Neural progenitor cell (in vitro differentiated cells): ENCODE results near the gene PRR16. TPM values are rescaled to one million over a fixed set of nuclear protein-coding genes. Genes with fewer than 3 reads are reported as not detected.
A peak's percentile ranks its signal among the peaks of the same experiment; 100 is the strongest.

Experiments
- DNase-seq: peaks from one replicate; pipeline ENCODE4 v3.0.0-alpha.2; 2016; ENCODE audit warnings: low spot score
- H2AFZ ChIP-seq: fragments of 200-600 bp; sonication (generic); replicated peaks from 2 replicates; pipeline ENCODE4 v1.6.1; 2016; ENCODE audit warnings: antibody characterized with exemption
- H3F3A ChIP-seq: fragments of 200-600 bp; sonication (generic); 2 replicates; pipeline ENCODE4 v1.6.1; 2016; ENCODE audit warnings: antibody characterized with exemption, low read depth
- H3K27ac ChIP-seq: fragments of 200-600 bp; sonication (generic); 2 replicates; pipeline ENCODE4 v1.5.1; 2016; ENCODE audit warnings: mild to moderate bottlenecking
- H3K27me3 ChIP-seq: fragments of 200-600 bp; sonication (generic); 2 replicates; pipeline ENCODE4 v1.6.1; 2016; ENCODE audit warnings: mild to moderate bottlenecking, moderate library complexity
- H3K36me3 ChIP-seq: fragments of 200-600 bp; sonication (generic); 2 replicates; pipeline ENCODE4 v1.5.1; 2016
- H3K4me1 ChIP-seq: fragments of 200-600 bp; sonication (generic); 2 replicates; pipeline ENCODE4 v1.6.1; 2016; ENCODE audit warnings: mixed run types
- H3K4me2 ChIP-seq: fragments of 200-600 bp; sonication (generic); 2 replicates; pipeline ENCODE4 v1.6.1; 2016
- H3K4me3 ChIP-seq: fragments of 200-600 bp; sonication (generic); 2 replicates; pipeline ENCODE4 v1.5.1; 2016
- H3K79me2 ChIP-seq: fragments of 200-600 bp; sonication (generic); 2 replicates; pipeline ENCODE4 v1.6.1; 2016; ENCODE audit warnings: low read depth
- H3K9ac ChIP-seq: fragments of 200-600 bp; sonication (generic); 2 replicates; pipeline ENCODE4 v1.6.1; 2016
- H3K9me3 ChIP-seq: fragments of 200-600 bp; sonication (generic); 2 replicates; pipeline ENCODE4 v1.5.1; 2016; ENCODE audit warnings: low read depth
- H4K20me1 ChIP-seq: fragments of 200-600 bp; sonication (generic); 2 replicates; pipeline ENCODE4 v1.6.1; 2016; ENCODE audit warnings: low read depth
- H3K27ac Mint-ChIP-seq: 3 replicates; pipeline ENCODE4 v1.8.0; 2021; ENCODE audit warnings: mixed read lengths
- H3K27me3 Mint-ChIP-seq: 2 replicates; pipeline ENCODE4 v1.8.0; 2022; ENCODE audit warnings: low read depth, mild to moderate bottlenecking, inconsistent platforms, moderate library complexity, mixed read lengths; ENCODE audit not compliant: insufficient read depth
- H3K36me3 Mint-ChIP-seq: 3 replicates; pipeline ENCODE4 v1.8.0; 2021; ENCODE audit warnings: mixed read lengths
- H3K4me1 Mint-ChIP-seq: 3 replicates; pipeline ENCODE4 v1.8.0; 2021; ENCODE audit warnings: mixed read lengths
- H3K4me3 Mint-ChIP-seq: 3 replicates; pipeline ENCODE4 v1.8.0; 2021; ENCODE audit warnings: mild to moderate bottlenecking, moderate library complexity, mixed read lengths
- H3K9me3 Mint-ChIP-seq: 3 replicates; pipeline ENCODE4 v1.8.0; 2020; ENCODE audit warnings: mixed read lengths
- CTCF ChIP-seq: fragments of 200-600 bp; sonication (generic); IDR thresholded peaks from 2 replicates; pipeline ENCODE4 v1.5.1; 2017; ENCODE audit warnings: antibody characterized with exemption, mild to moderate bottlenecking
- EZH2 ChIP-seq: fragments of 200-600 bp; sonication (generic); IDR thresholded peaks from 2 replicates; pipeline ENCODE4 v1.6.1; 2017; ENCODE audit warnings: antibody characterized with exemption, mild to moderate bottlenecking, moderate library complexity
- EZH2phosphoT487 ChIP-seq: fragments of 200-600 bp; sonication (generic); IDR thresholded peaks from 2 replicates; pipeline ENCODE4 v1.6.1; 2017; ENCODE audit warnings: antibody characterized with exemption
- total RNA-seq: library from RNA; depleted of rRNA; stranded (reverse); fragments of >200 nt; gene quantifications from 2 replicates; pipeline ENCODE4 v1.2.3, GENCODE V29; 2015; ENCODE audit warnings: low replicate concordance

Gene PRR16
- total RNA-seq, 1 donor from 2014 or later = not detected

GRCh38 chr5:120615967-120616645 is 152.0 kb downstream of the PRR16 start:
- Histone ChIP-seq H3K9me3 (no peaks in the 10 kb centered on the region), H3K9ac (no peak overlapping the region), H2AFZ (peak overlapping the region; percentile 1), H3K27me3 (peaks cover 17% of the 10 kb centered on the region), H3K4me2 (no peak overlapping the region), H3K27ac (no peak overlapping the region), H3K4me1 (peaks cover 8% of the 10 kb centered on the region), H3F3A (no peaks in the 10 kb centered on the region), H3K4me3 (no peak overlapping the region), H3K79me2 (no peaks in the 10 kb centered on the region), H4K20me1 (no peaks in the 10 kb centered on the region), H3K36me3 (no peaks in the 10 kb centered on the region)
- Mint-ChIP-seq H3K27ac (peak overlapping the region; percentile 50), H3K9me3 (no peaks in the 10 kb centered on the region), H3K4me3 (no peak overlapping the region), H3K27me3 (no peaks in the 10 kb centered on the region), H3K36me3 (no peaks in the 10 kb centered on the region), H3K4me1 (peaks cover 20% of the 10 kb centered on the region)
- TF ChIP-seq EZH2 (no peak), CTCF (no peak), EZH2phosphoT487 (no peak)
- DNase-seq = peak; percentile 43

GRCh38 chr5:120621339-120621738 is 157.2 kb downstream of the PRR16 start:
- no peak overlapping the region for H3K27ac Mint-ChIP-seq
- Histone ChIP-seq H4K20me1 (no peaks in the 10 kb centered on the region), H3K4me3 (no peak overlapping the region), H3K4me1 (peaks cover 3% of the 10 kb centered on the region), H2AFZ (no peak overlapping the region), H3K27ac (no peak overlapping the region), H3K27me3 (peaks cover 31% of the 10 kb centered on the region), H3K79me2 (no peaks in the 10 kb centered on the region), H3F3A (no peaks in the 10 kb centered on the region), H3K9me3 (no peaks in the 10 kb centered on the region), H3K4me2 (no peak overlapping the region), H3K9ac (no peak overlapping the region), H3K36me3 (no peaks in the 10 kb centered on the region)
- H3K4me1 Mint-ChIP-seq = peaks cover 9% of the 10 kb centered on the region
- no peaks in the 10 kb centered on the region for H3K9me3 Mint-ChIP-seq
- no peak overlapping the region for H3K4me3 Mint-ChIP-seq
- TF ChIP-seq EZH2 = no peak
- TF ChIP-seq EZH2phosphoT487 = peak; percentile 37
- TF ChIP-seq CTCF = no peak
- H3K36me3 Mint-ChIP-seq = no peaks in the 10 kb centered on the region
- H3K27me3 Mint-ChIP-seq = peaks cover 4% of the 10 kb centered on the region
- DNase-seq = peak; percentile 3

- H3K79me2 ChIP-seq = no peaks in the 10 kb centered on the region
- H3K9ac ChIP-seq = no peak overlapping the region
- H3K27ac ChIP-seq = no peak overlapping the region
Observed at GRCh38 chr5:120624021-120624563, 160.0 kb downstream of the PRR16 start.

More at GRCh38 chr5:120624021-120624563, 160.0 kb downstream of the PRR16 start:
- no peaks in the 10 kb centered on the region for H3F3A ChIP-seq
- no peak overlapping the region for H3K4me3 ChIP-seq
- DNase-seq = no peak
- peaks cover 4% of the 10 kb centered on the region for H3K27me3 Mint-ChIP-seq
- peaks cover 9% of the 10 kb centered on the region for H3K4me1 ChIP-seq
- H2AFZ ChIP-seq = no peak overlapping the region
- H3K9me3 ChIP-seq = no peaks in the 10 kb centered on the region
- TF ChIP-seq CTCF (no peak), EZH2 (no peak), EZH2phosphoT487 (no peak)
- H3K4me2 ChIP-seq = no peak overlapping the region
- H3K4me3 Mint-ChIP-seq = no peak overlapping the region
- no peaks in the 10 kb centered on the region for H3K36me3 Mint-ChIP-seq
- H3K9me3 Mint-ChIP-seq = no peaks in the 10 kb centered on the region
- peaks cover 27% of the 10 kb centered on the region for H3K27me3 ChIP-seq
- H3K36me3 ChIP-seq = no peaks in the 10 kb centered on the region
- H3K27ac Mint-ChIP-seq = no peak overlapping the region
- H3K4me1 Mint-ChIP-seq = peaks cover 8% of the 10 kb centered on the region
- H4K20me1 ChIP-seq = no peaks in the 10 kb centered on the region
